ENCODE measurements around the gene GALNT13.

DNA sequence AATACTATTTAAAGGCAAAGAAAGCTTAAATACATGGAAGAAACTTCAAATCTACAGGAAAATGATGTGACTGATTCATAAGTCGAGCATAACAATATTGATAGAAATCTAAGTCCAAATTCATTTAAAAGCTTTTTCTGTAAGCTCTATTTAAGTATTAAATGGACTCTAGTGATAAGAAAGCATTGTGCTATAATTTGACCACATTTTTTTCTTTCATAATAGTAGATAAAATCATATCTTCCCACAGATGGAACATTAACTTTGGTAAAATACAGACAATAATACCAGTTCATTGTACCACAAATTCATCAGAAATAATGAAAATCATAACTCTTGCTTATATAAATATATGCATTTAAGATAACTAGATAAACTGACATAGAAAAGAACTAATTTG, 366.5 kb downstream of the GALNT13 start:
- TF ChIP-seq POLR2A (IDR thresholded peaks at IDR 0.05; ENCODE audit: low read length) (no peak), GATA1 (IDR thresholded peaks at IDR 0.05; ENCODE audit: low read depth, low read length) (no peak)
